Lung (tissue), 12 donors: ENCODE results near the gene GALK2. TPM values are rescaled to one million over a fixed set of nuclear protein-coding genes. Genes with fewer than 3 reads are reported as not detected.

Source experiments
- ATAC-seq: fragments of 200-7000 bp; cut with Tn5 transposase; one replicate; pipeline ENCODE4 v1.9.1; 2020; ENCODE audit warnings: moderate number of reproducible peaks; ENCODE audit not compliant: insufficient read depth, low FRiP score
- DNase-seq, 3 donors: peaks; one replicate each; pipeline ENCODE4 v3.0.0-alpha.2; 2013 to 2017
- H3K27ac ChIP-seq, 2 donors: one replicate each; pipeline ENCODE4 v1.5.1; 2013; ENCODE audit warnings: mild to moderate bottlenecking in 2 of 2, moderate library complexity in 2 of 2, control low read depth in 1 of 2, inconsistent platforms in 1 of 2, low read depth in 1 of 2, low read length in 1 of 2
- H3K27me3 ChIP-seq, 3 donors: one replicate each; pipeline ENCODE4 v1.5.1; 2013; ENCODE audit warnings: low read length in 2 of 3; ENCODE audit not compliant: control insufficient read depth in 3 of 3, insufficient read depth in 3 of 3
- H3K36me3 ChIP-seq, 4 donors: one replicate each; pipeline ENCODE4 v1.5.1; 2013; ENCODE audit warnings: low read length in 4 of 4, mild to moderate bottlenecking in 1 of 4, moderate library complexity in 1 of 4; ENCODE audit not compliant: control insufficient read depth in 4 of 4, insufficient read depth in 4 of 4
- H3K4me1 ChIP-seq, 5 donors: one replicate each; pipeline ENCODE4 v1.5.1; 2013; ENCODE audit warnings: low read length in 5 of 5, mild to moderate bottlenecking in 2 of 5, moderate library complexity in 1 of 5; ENCODE audit not compliant: control insufficient read depth in 5 of 5, insufficient read depth in 5 of 5
- H3K4me3 ChIP-seq: one replicate; pipeline ENCODE4 v1.5.1; 2013; ENCODE audit warnings: mild to moderate bottlenecking, control low read depth, moderate library complexity
- H3K9ac ChIP-seq, 2 donors: one replicate each; pipeline ENCODE4 v1.5.1; 2013; ENCODE audit warnings: low read length in 2 of 2, control low read depth in 1 of 2; ENCODE audit not compliant: insufficient read depth in 1 of 2
- H3K9me3 ChIP-seq, 4 donors: one replicate each; pipeline ENCODE4 v1.5.1; 2013; ENCODE audit warnings: low read length in 3 of 4, mild to moderate bottlenecking in 1 of 4, moderate library complexity in 1 of 4; ENCODE audit not compliant: control insufficient read depth in 4 of 4, insufficient read depth in 3 of 4
- CTCF ChIP-seq: IDR thresholded peaks from 2 replicates; pipeline ENCODE4 v1.5.1; 2012; ENCODE audit warnings: mild to moderate bottlenecking; ENCODE audit errors: control extremely low read depth, extremely low read depth
- WGBS, 2 donors: extraction: QIAGEN DNeasy Blood & Tissue Kit; methylation state at CpG; one replicate each; pipeline ENCODE4 v1.1.7; 2013; 5-methylcytosine and 5-hydroxymethylcytosine counted together
- polyA plus RNA-seq, 2 donors: library from polyadenylated mRNA; stranded (reverse); fragments of 200-250 nt; gene quantifications; one replicate each; pipeline ENCODE4 v1.2.1, GENCODE V29; 2013
- total RNA-seq, 2 donors: library from RNA; depleted of rRNA in 1 of 2; stranded (reverse); fragments of >200 nt in 1 of 2; gene quantifications; one replicate each; pipeline ENCODE4 v1.2.1, GENCODE V29; 2014 to 2021
- donor health status: control.
- donor health status: control.
- donor health status: Bipolar disorder and iron deficiency.
- donor health status: healthy.
- donor health status: DM: yes; HTN: yes; CAD: no.

Gene GALK2
- total and polyA plus RNA-seq, 4 donors, result 12.4 to 44.8 (median 34.0) TPM

DNA sequence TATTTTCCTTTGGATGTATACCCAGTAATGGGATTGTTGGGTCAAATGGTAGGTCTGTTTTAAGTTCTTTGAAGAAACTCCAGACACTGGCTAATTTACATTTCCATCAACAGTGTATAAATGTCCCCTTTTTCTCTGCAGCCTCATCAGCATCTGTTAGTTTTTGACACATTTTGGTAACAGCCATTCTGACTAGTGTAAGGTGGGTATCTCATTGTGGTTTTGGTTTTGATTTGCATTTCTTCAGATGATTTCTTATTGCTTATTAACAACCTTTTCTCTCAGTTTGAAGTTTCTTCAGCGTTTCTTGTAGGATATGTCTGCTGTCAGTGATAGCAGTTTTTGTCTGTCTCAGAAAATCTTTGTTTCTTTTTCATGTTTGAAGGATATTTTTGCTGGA, 15.4 kb downstream of the GALK2 start:
- DNase-seq (no peak), ATAC-seq (no peak)
- H3K9ac ChIP-seq, result no peak overlapping the region
- no peak overlapping the region for H3K27ac ChIP-seq
- no peak for TF ChIP-seq CTCF
- peaks cover 0 to 9% (median 0%) of the 10 kb centered on the region in 4 donors for H3K9me3 ChIP-seq
- 95 to 100% methylated on average over 1 of the region's 1 CpG for WGBS, 2 donors
- no peaks in the 10 kb centered on the region for H3K27me3 ChIP-seq
- no peaks in the 10 kb centered on the region for H3K4me1 ChIP-seq
- no peak overlapping the region for H3K4me3 ChIP-seq
- peaks cover 0 to 1% (median 0%) of the 10 kb centered on the region in 4 donors for H3K36me3 ChIP-seq

GRCh38 chr15:49187549-49188245, 17.6 kb downstream of the GALK2 start:
- TF ChIP-seq CTCF, result no peak
- Histone ChIP-seq H3K27ac (no peak overlapping the region), H3K4me1 (no peaks in the 10 kb centered on the region), H3K4me3 (no peak overlapping the region), H3K9me3 (peaks cover 0 to 9% (median 0%) of the 10 kb centered on the region in 4 donors), H3K27me3 (no peaks in the 10 kb centered on the region), H3K36me3 (peaks cover 0 to 1% (median 0%) of the 10 kb centered on the region in 4 donors), H3K9ac (no peak overlapping the region)
- no peak for ATAC-seq
- WGBS, 2 donors, result 93 to 95% methylated on average over 2 of the region's 2 CpGs
- DNase-seq, result no peak

DNA sequence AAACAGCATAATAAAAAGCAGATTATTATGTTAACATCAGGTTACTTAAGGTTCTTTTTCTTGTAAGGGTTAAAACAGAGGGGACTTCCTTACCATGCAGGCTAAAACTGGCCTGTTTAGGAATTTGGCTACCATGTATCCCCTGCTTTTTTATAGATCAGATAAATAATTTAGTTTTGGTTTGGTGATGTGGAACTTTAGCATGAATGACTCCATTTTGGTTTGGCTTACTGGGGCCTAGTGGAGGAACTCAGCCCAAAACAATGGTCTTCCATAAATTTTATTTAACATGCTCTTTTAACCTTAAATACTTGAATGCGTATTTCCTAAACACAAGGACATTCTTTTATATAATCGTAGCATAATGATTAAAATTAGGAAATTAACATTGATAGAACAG, 18.9 kb downstream of the GALK2 start:
- ATAC-seq, result no peak
- 96 to 98% methylated on average over 2 of the region's 2 CpGs for WGBS, 2 donors
- TF ChIP-seq CTCF, result no peak

More for the DNA sequence above, 18.9 kb downstream of the GALK2 start:
- Histone ChIP-seq H3K36me3 (peaks cover 0 to 1% (median 0%) of the 10 kb centered on the region in 4 donors), H3K27ac (no peak overlapping the region), H3K9ac (no peak overlapping the region), H3K27me3 (no peaks in the 10 kb centered on the region), H3K9me3 (peaks cover 0 to 9% (median 0%) of the 10 kb centered on the region in 4 donors), H3K4me1 (no peaks in the 10 kb centered on the region), H3K4me3 (no peak overlapping the region)
- no peak for DNase-seq
